ENCODE results near the gene JAZF1.

JAZF1 gene

DNA sequence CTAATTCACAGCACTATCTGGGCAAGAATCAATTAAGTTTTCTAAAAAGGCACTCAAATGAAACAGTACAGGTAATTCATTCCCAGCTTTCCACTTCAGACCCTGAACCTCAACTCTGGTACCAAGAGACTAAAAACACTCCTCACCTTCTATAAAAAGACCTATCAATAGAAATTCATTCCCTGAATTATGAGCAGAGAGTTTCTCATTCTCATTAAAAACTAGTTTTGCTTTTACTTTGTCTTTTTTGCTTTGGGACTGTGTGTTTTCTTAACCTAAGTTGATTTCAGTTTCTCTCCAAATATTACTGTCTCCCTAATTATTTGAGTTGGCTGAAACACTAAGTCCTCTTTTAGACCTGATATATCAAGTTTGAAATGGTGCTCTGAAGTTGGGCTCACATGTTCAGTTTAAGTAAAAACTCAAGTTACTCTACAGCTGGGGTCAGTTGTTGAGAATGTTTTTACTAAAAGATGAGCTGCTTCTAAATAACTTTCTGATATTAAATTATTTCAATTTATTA lies 189.5 kb downstream of the JAZF1 start:
- Histone ChIP-seq H3K9me3 (no peaks in the 10 kb centered on the region), H3K4me3 (no peak overlapping the region), H3K27me3 (no peaks in the 10 kb centered on the region), H3K27ac (no peak overlapping the region), H3K4me1 (peaks cover 0 to 37% (median 13%) of the 10 kb centered on the region in 4 donors), H3K36me3 (no peaks in the 10 kb centered on the region)
- TF ChIP-seq, protein P1, sequence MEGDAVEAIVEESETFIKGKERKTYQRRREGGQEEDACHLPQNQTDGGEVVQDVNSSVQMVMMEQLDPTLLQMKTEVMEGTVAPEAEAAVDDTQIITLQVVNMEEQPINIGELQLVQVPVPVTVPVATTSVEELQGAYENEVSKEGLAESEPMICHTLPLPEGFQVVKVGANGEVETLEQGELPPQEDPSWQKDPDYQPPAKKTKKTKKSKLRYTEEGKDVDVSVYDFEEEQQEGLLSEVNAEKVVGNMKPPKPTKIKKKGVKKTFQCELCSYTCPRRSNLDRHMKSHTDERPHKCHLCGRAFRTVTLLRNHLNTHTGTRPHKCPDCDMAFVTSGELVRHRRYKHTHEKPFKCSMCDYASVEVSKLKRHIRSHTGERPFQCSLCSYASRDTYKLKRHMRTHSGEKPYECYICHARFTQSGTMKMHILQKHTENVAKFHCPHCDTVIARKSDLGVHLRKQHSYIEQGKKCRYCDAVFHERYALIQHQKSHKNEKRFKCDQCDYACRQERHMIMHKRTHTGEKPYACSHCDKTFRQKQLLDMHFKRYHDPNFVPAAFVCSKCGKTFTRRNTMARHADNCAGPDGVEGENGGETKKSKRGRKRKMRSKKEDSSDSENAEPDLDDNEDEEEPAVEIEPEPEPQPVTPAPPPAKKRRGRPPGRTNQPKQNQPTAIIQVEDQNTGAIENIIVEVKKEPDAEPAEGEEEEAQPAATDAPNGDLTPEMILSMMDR (IDR thresholded peaks at IDR 0.05), result no peak
- DNase-seq, result no peak
- intact Hi-C loops (cut with DNase I; ENCODE audit: low total_unique reads), result no loop called here

DNA sequence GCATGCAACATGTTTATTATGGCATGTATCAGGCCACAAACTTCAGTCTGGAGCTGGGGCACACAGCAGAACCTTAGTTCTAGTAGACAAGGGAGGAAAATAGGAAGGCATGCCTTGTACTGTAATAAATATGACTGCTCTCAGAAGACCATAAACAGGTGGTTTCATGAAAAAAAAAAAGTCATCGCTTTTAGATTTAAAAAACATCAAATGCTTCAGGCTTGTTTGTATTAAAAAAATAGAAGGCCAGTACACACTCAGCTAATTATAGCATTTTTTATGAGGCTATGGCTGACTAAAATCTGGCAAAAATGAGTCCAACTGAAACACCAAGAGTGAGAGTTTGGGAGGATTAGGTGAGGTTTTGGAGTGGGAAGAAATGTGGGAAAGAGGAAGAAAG lies 204.1 kb downstream of the JAZF1 start:
- intact Hi-C loops (cut with DNase I; ENCODE audit: low total_unique reads), result no loop called here
- H3K27me3 ChIP-seq, result no peaks in the 10 kb centered on the region
- H3K4me3 ChIP-seq, result no peak overlapping the region
- H3K4me1 ChIP-seq, result no peaks in the 10 kb centered on the region
- H3K36me3 ChIP-seq, result no peaks in the 10 kb centered on the region
- DNase-seq, result no peak
- H3K27ac ChIP-seq, result no peak overlapping the region
- TF ChIP-seq, protein P1 (IDR thresholded peaks at IDR 0.05), result no peak
- no peaks in the 10 kb centered on the region for H3K9me3 ChIP-seq

DNA sequence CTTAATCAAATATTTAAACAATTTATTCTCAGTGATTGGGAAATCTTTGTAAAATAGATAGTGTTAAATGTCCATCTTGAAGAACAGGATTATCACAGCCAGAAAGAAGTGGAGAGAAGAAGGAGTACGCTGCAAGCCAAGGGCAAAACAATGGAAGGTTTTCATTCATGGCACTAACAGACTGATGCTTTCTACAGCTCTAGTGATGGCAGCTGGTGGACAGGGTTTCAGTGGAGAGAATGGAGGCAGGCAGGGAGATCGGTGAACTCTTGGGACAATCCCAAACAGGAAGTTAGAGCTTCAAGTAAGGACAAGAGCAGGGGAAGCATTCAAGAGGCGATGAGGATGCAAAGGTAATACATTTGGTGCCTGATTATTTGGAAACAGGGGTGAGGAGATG lies 207.0 kb downstream of the JAZF1 start:
- intact Hi-C loops (cut with DNase I; ENCODE audit: low total_unique reads), result no loop called here
- no peak overlapping the region for H3K4me3 ChIP-seq
- H3K36me3 ChIP-seq, result no peaks in the 10 kb centered on the region
- no peaks in the 10 kb centered on the region for H3K27me3 ChIP-seq
- DNase-seq, result no peak
- TF ChIP-seq, protein P1 (IDR thresholded peaks at IDR 0.05), result no peak
- no peak overlapping the region for H3K27ac ChIP-seq
- H3K4me1 ChIP-seq, result no peaks in the 10 kb centered on the region
- H3K9me3 ChIP-seq, result no peaks in the 10 kb centered on the region

DNA sequence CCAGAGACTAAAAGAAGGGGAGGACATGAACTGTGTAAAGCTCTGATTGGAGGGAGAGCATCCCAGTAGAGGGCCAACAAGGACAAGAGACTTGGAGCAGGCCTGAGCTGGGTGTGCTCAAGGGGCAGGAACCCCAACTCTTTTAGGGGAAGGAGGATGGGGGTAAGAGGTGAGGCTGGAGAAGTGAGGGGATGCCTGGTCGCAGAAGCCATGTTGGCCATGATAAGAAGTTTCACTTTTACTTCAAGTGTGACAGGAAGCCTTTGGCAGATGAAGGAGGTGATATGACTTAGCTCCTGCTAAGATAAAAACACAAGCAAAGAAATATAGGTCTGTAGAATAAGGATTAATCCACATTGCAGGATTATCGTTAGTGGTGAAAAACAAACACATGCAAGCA lies 208.3 kb downstream of the JAZF1 start:
- Histone ChIP-seq H3K36me3 (no peaks in the 10 kb centered on the region), H3K4me1 (no peaks in the 10 kb centered on the region), H3K27ac (no peak overlapping the region), H3K4me3 (no peak overlapping the region), H3K9me3 (no peaks in the 10 kb centered on the region), H3K27me3 (no peaks in the 10 kb centered on the region)
- DNase-seq, result no peak
- TF ChIP-seq, protein P1 (IDR thresholded peaks at IDR 0.05), result no peak
- intact Hi-C loops (cut with DNase I; ENCODE audit: low total_unique reads), result no loop called here

DNA sequence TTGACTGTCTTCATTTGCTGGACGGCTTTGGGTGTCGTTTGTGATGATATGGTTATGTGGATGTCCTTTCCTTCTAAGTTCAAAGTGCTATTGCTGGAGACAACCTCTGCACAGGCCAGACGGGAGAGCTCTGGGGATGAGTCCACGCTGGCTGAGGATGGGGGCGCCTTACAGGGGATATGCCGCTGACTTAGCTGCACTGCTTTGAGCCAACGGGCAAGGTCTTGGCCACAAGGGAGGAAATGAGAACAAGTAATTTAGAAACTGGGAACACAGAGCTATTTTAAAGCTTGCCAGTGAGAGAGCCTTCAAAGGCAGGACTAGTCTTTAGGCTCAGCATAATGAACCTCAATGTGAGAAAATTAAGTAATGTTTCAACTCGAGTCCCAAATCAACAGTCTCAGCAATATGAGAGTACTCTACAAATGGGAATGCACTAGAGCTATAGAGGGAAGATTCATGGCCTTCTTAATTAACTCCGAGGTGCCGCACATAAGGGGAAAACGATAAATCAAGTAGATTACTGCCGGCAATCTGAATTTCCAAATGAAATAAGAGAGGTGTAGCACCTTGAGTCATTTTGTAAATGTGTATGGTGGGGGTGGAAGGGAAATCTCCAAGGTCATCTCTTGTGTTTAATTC lies 209.3 kb downstream of the JAZF1 start:
- no peak for DNase-seq
- Histone ChIP-seq H3K27me3 (no peaks in the 10 kb centered on the region), H3K4me3 (no peak overlapping the region), H3K36me3 (no peaks in the 10 kb centered on the region), H3K4me1 (peaks cover 0 to 5% (median 0%) of the 10 kb centered on the region in 4 donors), H3K9me3 (no peaks in the 10 kb centered on the region), H3K27ac (no peak overlapping the region)
- intact Hi-C loops (cut with DNase I; ENCODE audit: low total_unique reads), result no loop called here
- TF ChIP-seq, protein P1 (IDR thresholded peaks at IDR 0.05), result no peak

All from tibial artery (tissue), 4 donors.